ENCODE measurements around the gene SMIM14.

The SMIM14 gene

DNA sequence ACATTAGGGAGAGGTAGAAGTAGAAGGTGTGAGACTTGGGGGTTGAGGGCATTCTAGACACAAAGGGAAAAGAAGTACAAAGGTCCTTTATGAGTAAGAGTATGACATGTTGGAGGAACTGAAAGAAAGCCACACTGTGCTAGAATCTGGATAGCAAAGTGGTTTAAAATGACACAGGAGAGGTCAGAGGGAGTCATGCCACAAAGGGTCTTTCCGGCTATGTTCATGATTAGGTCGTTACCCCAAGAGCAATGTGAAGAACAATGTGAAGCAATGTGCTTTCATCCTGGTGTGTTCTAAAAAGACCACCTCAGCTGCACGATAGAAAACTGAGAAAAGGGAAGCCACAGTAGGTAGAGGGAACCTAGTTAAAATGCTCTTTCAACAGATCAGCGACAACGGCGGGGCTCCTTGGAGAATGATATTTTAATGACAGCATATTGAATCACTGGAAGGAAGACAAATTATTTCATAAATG is 29.2 kb downstream of the SMIM14 start:
- Histone ChIP-seq H3K9me3 (ENCODE audit: insufficient read depth, low read length) (no peaks in the 10 kb centered on the region), H3K4me3 (ENCODE audit: insufficient read depth, low read length, poor library complexity, severe bottlenecking) (no peak overlapping the region), H3K9ac (ENCODE audit: low read length) (no peak overlapping the region), H3K36me3 (ENCODE audit: low read length) (peaks cover 68% of the 10 kb centered on the region), H3K4me2 (ENCODE audit: low read depth, low read length, poor library complexity, severe bottlenecking) (no peak overlapping the region), H2AFZ (ENCODE audit: low read depth, low read length, severe bottlenecking) (no peak overlapping the region), H3K9me2 (replicated peaks; ENCODE audit: insufficient read depth, low read length) (no peaks in the 10 kb centered on the region), H4K20me1 (ENCODE audit: low read depth, low read length) (peaks cover 65% of the 10 kb centered on the region), H3K27me3 (ENCODE audit: low read length) (no peaks in the 10 kb centered on the region), H3K79me2 (ENCODE audit: insufficient read depth, low read length) (peaks cover 98% of the 10 kb centered on the region), H3K27ac (ENCODE audit: low read depth, low read length) (peak overlapping the region; percentile 23; the same call in 1 of the 2 replicates), H3F3A (ENCODE audit: insufficient read depth) (peaks cover 80% of the 10 kb centered on the region)
- TF ChIP-seq CTCF (IDR thresholded peaks at IDR 0.05; ENCODE audit: insufficient read depth, low read length, poor library complexity, severe bottlenecking) (no peak), EZH2phosphoT487 (conservative IDR thresholded peaks at IDR 0.05; ENCODE audit: low read length) (no peak)

DNA sequence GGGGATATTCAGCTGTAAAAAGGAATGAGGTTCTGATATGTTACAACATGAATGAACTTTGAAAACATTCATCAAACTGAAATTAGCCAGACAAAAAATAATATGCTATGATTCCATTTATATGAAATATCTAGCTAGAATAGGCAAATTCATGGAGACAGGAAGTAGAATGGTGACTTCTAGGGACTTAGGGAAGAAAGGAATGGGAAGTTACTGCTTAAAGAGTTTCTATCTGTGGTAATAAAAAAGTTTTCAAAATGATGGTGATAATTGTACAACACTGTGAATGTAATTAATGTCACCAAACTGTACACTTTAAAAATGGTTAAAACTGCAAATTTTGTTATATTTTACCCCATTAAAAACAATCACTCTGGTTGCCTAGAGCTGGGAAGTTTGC is 30.2 kb downstream of the SMIM14 start:
- no peak overlapping the region for H2AFZ ChIP-seq (ENCODE audit: low read depth, low read length, severe bottlenecking)
- H3K27me3 ChIP-seq (ENCODE audit: low read length), result no peaks in the 10 kb centered on the region
- H3F3A ChIP-seq (ENCODE audit: insufficient read depth), result peaks cover 73% of the 10 kb centered on the region
- no peak overlapping the region for H3K4me3 ChIP-seq (ENCODE audit: insufficient read depth, low read length, poor library complexity, severe bottlenecking)
- H3K9me3 ChIP-seq (ENCODE audit: insufficient read depth, low read length), result no peaks in the 10 kb centered on the region
- peaks cover 95% of the 10 kb centered on the region for H3K79me2 ChIP-seq (ENCODE audit: insufficient read depth, low read length)
- no peak overlapping the region for H3K4me2 ChIP-seq (ENCODE audit: low read depth, low read length, poor library complexity, severe bottlenecking)
- H3K36me3 ChIP-seq (ENCODE audit: low read length), result peaks cover 71% of the 10 kb centered on the region
- H3K9ac ChIP-seq (ENCODE audit: low read length), result no peak overlapping the region
- H4K20me1 ChIP-seq (ENCODE audit: low read depth, low read length), result peaks cover 62% of the 10 kb centered on the region
- 0 out of 2 replicates have a peak overlapping the region, but pooled peaks have one; percentile 16 for H3K27ac ChIP-seq (ENCODE audit: low read depth, low read length)
- H3K9me2 ChIP-seq (replicated peaks; ENCODE audit: insufficient read depth, low read length), result no peaks in the 10 kb centered on the region
- no peak for TF ChIP-seq CTCF (IDR thresholded peaks at IDR 0.05; ENCODE audit: insufficient read depth, low read length, poor library complexity, severe bottlenecking)
- no peak for TF ChIP-seq EZH2phosphoT487 (conservative IDR thresholded peaks at IDR 0.05; ENCODE audit: low read length)

GRCh38 chr4:39606747-39607146 is 31.9 kb downstream of the SMIM14 start:
- Histone ChIP-seq H2AFZ (ENCODE audit: low read depth, low read length, severe bottlenecking) (no peak overlapping the region), H3K4me2 (ENCODE audit: low read depth, low read length, poor library complexity, severe bottlenecking) (no peak overlapping the region), H3K9me3 (ENCODE audit: insufficient read depth, low read length) (no peaks in the 10 kb centered on the region), H3K36me3 (ENCODE audit: low read length) (peaks cover 67% of the 10 kb centered on the region), H3K9me2 (replicated peaks; ENCODE audit: insufficient read depth, low read length) (no peaks in the 10 kb centered on the region), H4K20me1 (ENCODE audit: low read depth, low read length) (peaks cover 51% of the 10 kb centered on the region), H3K27me3 (ENCODE audit: low read length) (no peaks in the 10 kb centered on the region), H3K4me3 (ENCODE audit: insufficient read depth, low read length, poor library complexity, severe bottlenecking) (no peak overlapping the region), H3K9ac (ENCODE audit: low read length) (no peak overlapping the region), H3K79me2 (ENCODE audit: insufficient read depth, low read length) (peaks cover 83% of the 10 kb centered on the region), H3K27ac (ENCODE audit: low read depth, low read length) (no peak overlapping the region), H3F3A (ENCODE audit: insufficient read depth) (peaks cover 56% of the 10 kb centered on the region)
- TF ChIP-seq EZH2phosphoT487 (conservative IDR thresholded peaks at IDR 0.05; ENCODE audit: low read length) (no peak), CTCF (IDR thresholded peaks at IDR 0.05; ENCODE audit: insufficient read depth, low read length, poor library complexity, severe bottlenecking) (no peak)
